SK-N-SH treated with all-trans-retinoic acid at 6 μM for 48 hours (cell line): ENCODE data around the gene MID1IP1.

Experiments
- ATAC-seq: fragments of 200-7000 bp; cut with Tn5 transposase; 3 replicates; pipeline ENCODE4 v1.9.1; 2020; ENCODE audit warnings: mild to moderate bottlenecking, moderate library complexity
- BACH2 ChIP-seq: fragments of 250-450 bp; sonication (Bioruptor Pico); IDR thresholded peaks from 2 replicates; pipeline ENCODE4 v1.9.0; 2021; ENCODE audit warnings: mild to moderate bottlenecking, borderline replicate concordance
- CREB5 ChIP-seq: fragments of 250-450 bp; sonication (Bioruptor Pico); IDR thresholded peaks from 2 replicates; pipeline ENCODE4 v1.5.1; 2020; ENCODE audit warnings: low read depth, mild to moderate bottlenecking, moderate library complexity
- CSDC2 ChIP-seq: fragments of 250-450 bp; sonication (Bioruptor Pico); IDR thresholded peaks from 2 replicates; pipeline ENCODE4 v1.5.0; 2020; ENCODE audit warnings: mild to moderate bottlenecking, moderate library complexity
- CSRNP3 ChIP-seq: fragments of 250-450 bp; sonication (Bioruptor Pico); IDR thresholded peaks from 2 replicates; pipeline ENCODE4 v1.5.1; 2021; ENCODE audit warnings: mild to moderate bottlenecking, moderate library complexity
- GLIS3 ChIP-seq: fragments of 250-450 bp; sonication (Bioruptor Pico); IDR thresholded peaks from 2 replicates; pipeline ENCODE4 v1.5.0; 2020; ENCODE audit warnings: mild to moderate bottlenecking, moderate library complexity
- PATZ1 ChIP-seq: fragments of 250-450 bp; sonication (Bioruptor Pico); IDR thresholded peaks from 2 replicates; pipeline ENCODE4 v1.8.0; 2020; ENCODE audit warnings: mild to moderate bottlenecking, moderate library complexity, borderline replicate concordance
- POU6F1 ChIP-seq: fragments of 250-450 bp; sonication (Bioruptor Pico); IDR thresholded peaks from 2 replicates; pipeline ENCODE4 v1.8.0; 2021; ENCODE audit warnings: low read depth, mild to moderate bottlenecking, moderate library complexity, borderline replicate concordance
- PPARA ChIP-seq: fragments of 250-450 bp; sonication (Bioruptor Pico); IDR thresholded peaks from 2 replicates; pipeline ENCODE4 v1.5.0; 2020; ENCODE audit warnings: mild to moderate bottlenecking, borderline replicate concordance
- TOX ChIP-seq: fragments of 250-450 bp; sonication (Bioruptor Pico); IDR thresholded peaks from 2 replicates; pipeline ENCODE4 v1.8.0; 2021; ENCODE audit warnings: mild to moderate bottlenecking, moderate library complexity, borderline replicate concordance
- TSHZ2 ChIP-seq: fragments of 250-450 bp; sonication (Bioruptor Pico); IDR thresholded peaks from 2 replicates; pipeline ENCODE4 v1.5.0; 2020; ENCODE audit warnings: mild to moderate bottlenecking, moderate library complexity
- ZFP30 ChIP-seq: fragments of 450-650 bp; formaldehyde crosslinking; IDR thresholded peaks from 2 replicates; pipeline ENCODE4 v1.5.0; 2022; ENCODE audit warnings: mild to moderate bottlenecking, moderate library complexity
- ZNF565 ChIP-seq: fragments of 450-650 bp; formaldehyde crosslinking; conservative IDR thresholded peaks from 2 replicates; pipeline ENCODE4 v1.5.0; 2020; ENCODE audit warnings: low read depth, mild to moderate bottlenecking, moderate library complexity
- ZNF70 ChIP-seq: fragments of 450-650 bp; formaldehyde crosslinking; IDR thresholded peaks from 2 replicates; pipeline ENCODE4 v1.5.0; 2020; ENCODE audit warnings: mild to moderate bottlenecking, moderate library complexity
- ZNF8 ChIP-seq: fragments of 450-650 bp; formaldehyde crosslinking; IDR thresholded peaks from 2 replicates; pipeline ENCODE4 v1.5.0; 2020; ENCODE audit warnings: mild to moderate bottlenecking, moderate library complexity

Gene MID1IP1

GRCh38 chrX:38799995-38800580 lies 1.2 kb upstream of the MID1IP1 start:
- TF ChIP-seq ZNF565 (CRISPR knock-in tag) (no peak), TSHZ2 (CRISPR knock-in tag) (no peak), ZFP30 (CRISPR knock-in tag) (no peak)
- TF ChIP-seq, all 23 proteins: peak for 0

GRCh38 chrX:38803243-38803587 lies 2.0 kb downstream of the MID1IP1 start:
- ATAC-seq, result no peak
- TF ChIP-seq CSRNP3 (no peak), GLIS3 (no peak), PPARA (no peak), ZNF8 (no peak), BACH2 (CRISPR knock-in tag) (no peak), PATZ1 (CRISPR knock-in tag) (no peak), CREB5 (CRISPR knock-in tag) (no peak), POU6F1 (CRISPR knock-in tag) (no peak), CSDC2 (CRISPR knock-in tag) (no peak), ZNF70 (CRISPR knock-in tag) (no peak)

More at GRCh38 chrX:38799995-38800580, 1.2 kb upstream of the MID1IP1 start:
- no peak for ATAC-seq

- peak; percentile 85 for ATAC-seq
- TF ChIP-seq TOX (CRISPR knock-in tag) (no peak), ZFP30 (CRISPR knock-in tag) (no peak), ZNF8 (no peak), TSHZ2 (CRISPR knock-in tag) (no peak), ZNF70 (CRISPR knock-in tag) (no peak)
- TF ChIP-seq, all 23 proteins: peak for 0
Observed at GRCh38 chrX:38803588-38804431, 2.6 kb downstream of the MID1IP1 start.
